Chondrocyte (in vitro differentiated cells): Measurements from ENCODE around the gene SOHLH1. TPM values are rescaled to one million over a fixed set of nuclear protein-coding genes. Genes with fewer than 3 reads are reported as not detected.

Experiments
- DNase-seq: peaks from one replicate; pipeline ENCODE4 v3.0.0; 2021; ENCODE audit warnings: mixed read lengths, low spot score
- H3K27ac Mint-ChIP-seq: one replicate; pipeline ENCODE4 v1.8.0; 2021; ENCODE audit warnings: mild to moderate bottlenecking, moderate library complexity, mixed read lengths; ENCODE audit not compliant: unreplicated experiment
- H3K27me3 Mint-ChIP-seq: 2 replicates; pipeline ENCODE4 v1.8.0; 2021; ENCODE audit warnings: low read depth, mixed read lengths
- H3K36me3 Mint-ChIP-seq: 2 replicates; pipeline ENCODE4 v1.8.0; 2021; ENCODE audit warnings: low read depth, mixed read lengths
- H3K4me1 Mint-ChIP-seq: 2 replicates; pipeline ENCODE4 v1.8.0; 2021; ENCODE audit warnings: low read depth, mild to moderate bottlenecking, mixed read lengths
- H3K4me3 Mint-ChIP-seq: one replicate; pipeline ENCODE4 v1.8.0; 2021; ENCODE audit warnings: mild to moderate bottlenecking, moderate library complexity, mixed read lengths; ENCODE audit not compliant: unreplicated experiment
- H3K9me3 Mint-ChIP-seq: 2 replicates; pipeline ENCODE4 v1.8.0; 2021; ENCODE audit warnings: low read depth, mixed read lengths
- total RNA-seq: library from RNA; stranded (reverse); gene quantifications from 3 replicates; pipeline ENCODE4 v1.2.1, GENCODE V29; 2021
- TF ChIP-seq, protein P1 (sequence below): fragments of 200-600 bp; sonication (generic); IDR thresholded peaks from 2 replicates; pipeline ENCODE4 v1.5.0; 2021; ENCODE audit warnings: antibody characterized with exemption, mild to moderate bottlenecking, moderate library complexity

The SOHLH1 gene
- total RNA-seq, 1 donor from 2014 or later, result not detected

DNA sequence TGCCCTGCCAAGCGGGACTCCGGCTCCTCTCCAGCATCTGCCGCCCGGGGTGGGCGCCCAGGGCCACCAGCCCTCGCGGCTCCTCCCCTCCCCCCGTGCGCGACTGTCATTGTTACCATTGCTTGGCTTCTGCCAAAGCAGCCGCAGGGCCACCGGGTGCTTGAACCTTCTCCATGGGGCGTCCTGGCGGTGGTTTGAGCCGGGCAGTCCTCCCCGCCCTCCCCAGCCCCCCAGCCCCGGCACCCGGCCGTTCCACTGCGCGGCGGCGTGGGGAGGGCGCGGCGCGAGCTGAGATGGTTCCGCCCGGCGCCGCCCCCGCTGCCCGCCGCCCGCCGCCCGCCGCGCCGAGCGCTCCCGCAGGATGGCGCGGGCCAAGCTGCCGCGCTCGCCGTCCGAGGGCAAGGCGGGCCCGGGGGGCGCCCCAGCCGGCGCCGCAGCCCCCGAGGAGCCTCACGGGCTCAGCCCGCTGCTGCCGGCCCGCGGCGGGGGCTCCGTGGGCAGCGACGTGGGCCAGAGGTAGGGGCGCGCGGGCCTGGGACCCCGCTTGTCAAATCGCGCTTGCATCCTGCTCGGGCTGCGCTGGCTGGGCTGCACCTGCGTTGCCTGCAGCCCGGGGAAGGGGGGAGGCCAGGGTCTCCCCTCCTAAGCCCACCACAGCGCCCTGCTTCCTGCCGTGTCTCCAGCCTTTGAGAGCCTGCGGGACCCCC is 37.1 kb upstream of the SOHLH1 start:
- peaks cover 9% of the 10 kb centered on the region for H3K9me3 Mint-ChIP-seq
- no peaks in the 10 kb centered on the region for H3K4me1 Mint-ChIP-seq
- peaks cover 9% of the 10 kb centered on the region for H3K27me3 Mint-ChIP-seq
- no peaks in the 10 kb centered on the region for H3K36me3 Mint-ChIP-seq
- TF ChIP-seq, protein P1, sequence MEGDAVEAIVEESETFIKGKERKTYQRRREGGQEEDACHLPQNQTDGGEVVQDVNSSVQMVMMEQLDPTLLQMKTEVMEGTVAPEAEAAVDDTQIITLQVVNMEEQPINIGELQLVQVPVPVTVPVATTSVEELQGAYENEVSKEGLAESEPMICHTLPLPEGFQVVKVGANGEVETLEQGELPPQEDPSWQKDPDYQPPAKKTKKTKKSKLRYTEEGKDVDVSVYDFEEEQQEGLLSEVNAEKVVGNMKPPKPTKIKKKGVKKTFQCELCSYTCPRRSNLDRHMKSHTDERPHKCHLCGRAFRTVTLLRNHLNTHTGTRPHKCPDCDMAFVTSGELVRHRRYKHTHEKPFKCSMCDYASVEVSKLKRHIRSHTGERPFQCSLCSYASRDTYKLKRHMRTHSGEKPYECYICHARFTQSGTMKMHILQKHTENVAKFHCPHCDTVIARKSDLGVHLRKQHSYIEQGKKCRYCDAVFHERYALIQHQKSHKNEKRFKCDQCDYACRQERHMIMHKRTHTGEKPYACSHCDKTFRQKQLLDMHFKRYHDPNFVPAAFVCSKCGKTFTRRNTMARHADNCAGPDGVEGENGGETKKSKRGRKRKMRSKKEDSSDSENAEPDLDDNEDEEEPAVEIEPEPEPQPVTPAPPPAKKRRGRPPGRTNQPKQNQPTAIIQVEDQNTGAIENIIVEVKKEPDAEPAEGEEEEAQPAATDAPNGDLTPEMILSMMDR, result no peak
- H3K27ac Mint-ChIP-seq, result no peak overlapping the region
- no peak for DNase-seq
- H3K4me3 Mint-ChIP-seq, result no peak overlapping the region

DNA sequence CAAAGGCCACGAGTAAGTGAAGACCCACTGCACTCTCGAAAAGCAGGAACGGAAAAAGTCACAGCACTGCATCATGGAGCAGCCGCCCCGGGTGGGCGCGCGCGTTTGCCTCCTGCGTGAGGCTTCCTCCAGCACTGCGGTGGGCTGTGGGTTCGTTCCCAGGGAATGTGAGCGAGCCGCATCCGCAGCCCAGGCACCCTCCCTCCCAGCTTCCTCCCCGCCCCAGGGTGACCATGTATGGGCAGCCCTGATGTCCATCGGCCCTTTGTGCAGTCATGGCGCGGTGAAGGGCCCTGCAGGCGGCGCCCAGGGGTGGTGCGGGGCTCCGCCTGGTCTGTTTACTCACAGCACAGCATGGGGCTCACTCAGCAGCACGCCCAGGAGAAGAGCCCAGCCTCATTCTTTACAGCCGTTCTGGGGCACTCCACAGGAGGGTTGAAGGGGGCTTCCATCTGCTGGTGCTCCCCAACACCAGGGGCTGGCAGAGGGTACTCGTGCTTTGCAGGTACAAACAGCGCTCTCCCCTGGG is 35.4 kb upstream of the SOHLH1 start:
- Mint-ChIP-seq H3K36me3 (no peaks in the 10 kb centered on the region), H3K4me3 (no peak overlapping the region), H3K27ac (no peak overlapping the region), H3K9me3 (peaks cover 15% of the 10 kb centered on the region), H3K4me1 (no peaks in the 10 kb centered on the region), H3K27me3 (peaks cover 13% of the 10 kb centered on the region)
- TF ChIP-seq, protein P1, result no peak
- no peak for DNase-seq

DNA sequence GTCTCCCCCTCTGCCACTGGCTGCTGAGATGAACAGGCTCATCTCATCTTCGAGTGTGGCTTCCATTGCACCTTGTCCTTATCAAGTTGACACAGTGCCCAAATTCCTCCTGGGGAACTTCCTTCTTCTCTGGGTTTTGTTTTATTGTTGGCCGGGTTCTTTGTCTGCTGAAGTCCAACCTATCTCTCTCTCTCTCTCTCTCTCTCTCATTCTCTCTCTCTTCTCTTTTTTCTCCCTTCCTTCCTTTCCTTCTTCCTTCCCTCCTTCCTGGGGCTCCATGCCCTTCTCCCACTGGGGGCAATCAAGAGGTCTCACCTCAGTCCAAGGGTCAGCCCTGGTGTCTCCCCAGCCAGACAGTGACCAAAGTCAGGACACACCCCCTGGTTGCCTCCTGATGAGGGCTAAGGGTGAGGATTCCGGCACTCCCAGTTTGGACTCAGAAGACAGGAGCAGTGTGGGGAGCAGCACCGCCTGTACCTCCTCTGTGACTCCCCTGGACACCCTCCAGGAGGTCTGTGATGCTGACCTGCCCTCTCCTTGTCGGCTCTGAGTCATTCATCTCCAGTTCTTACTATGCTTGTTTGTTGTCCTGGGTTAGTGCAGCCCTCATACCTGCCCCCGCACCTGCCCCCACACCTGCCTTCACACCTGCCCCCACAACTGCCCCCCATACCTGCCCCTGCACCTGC is 33.4 kb upstream of the SOHLH1 start:
- Mint-ChIP-seq H3K36me3 (no peaks in the 10 kb centered on the region), H3K27me3 (peaks cover 16% of the 10 kb centered on the region), H3K9me3 (peaks cover 15% of the 10 kb centered on the region), H3K4me1 (no peaks in the 10 kb centered on the region), H3K27ac (no peak overlapping the region), H3K4me3 (no peak overlapping the region)
- TF ChIP-seq, protein P1, result no peak
- no peak for DNase-seq

DNA sequence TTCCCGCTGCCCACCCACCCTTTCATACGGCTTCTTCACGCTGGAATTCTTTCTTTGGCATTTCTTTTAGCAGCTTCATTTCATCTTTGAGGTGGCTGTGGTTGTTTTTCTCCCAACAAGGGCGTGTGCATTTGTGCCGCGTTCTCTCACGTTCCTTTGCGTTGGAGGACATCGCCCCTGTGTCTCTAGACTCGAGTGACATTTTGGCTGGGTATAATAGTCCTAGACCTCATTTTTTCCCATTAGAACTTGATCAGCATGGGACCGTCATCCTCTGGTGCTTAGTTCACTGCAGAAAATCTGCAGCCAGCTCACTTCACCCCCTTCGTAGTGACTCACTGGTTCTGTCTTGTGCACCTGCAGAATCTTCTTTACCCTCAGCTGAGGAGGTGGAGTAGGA is 32.2 kb upstream of the SOHLH1 start:
- TF ChIP-seq, protein P1, result no peak
- no peaks in the 10 kb centered on the region for H3K4me1 Mint-ChIP-seq
- DNase-seq, result no peak
- H3K4me3 Mint-ChIP-seq, result no peak overlapping the region
- H3K27ac Mint-ChIP-seq, result no peak overlapping the region
- peaks cover 11% of the 10 kb centered on the region for H3K27me3 Mint-ChIP-seq
- H3K9me3 Mint-ChIP-seq, result peaks cover 15% of the 10 kb centered on the region
- no peaks in the 10 kb centered on the region for H3K36me3 Mint-ChIP-seq

DNA sequence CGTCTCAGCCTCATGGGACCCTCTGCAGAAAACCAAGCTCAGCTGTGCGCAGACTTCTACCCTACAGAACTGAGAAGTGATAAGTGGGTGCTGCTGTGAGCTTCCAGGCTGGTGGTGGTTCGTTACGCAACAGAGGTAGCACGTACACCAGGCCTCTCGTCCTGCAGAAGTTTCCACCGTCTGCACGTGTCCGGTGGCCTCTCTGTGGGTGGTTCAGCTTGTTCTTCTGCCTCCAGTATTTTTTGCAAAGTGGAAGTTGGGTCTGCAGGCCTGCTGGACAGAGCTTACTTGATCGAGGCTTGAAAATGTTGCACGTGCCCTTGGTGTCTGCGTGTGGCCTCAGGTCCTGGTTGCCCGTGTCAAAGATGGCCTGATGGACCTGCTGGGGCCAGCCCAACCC is 30.2 kb upstream of the SOHLH1 start:
- no peaks in the 10 kb centered on the region for H3K4me1 Mint-ChIP-seq
- H3K27me3 Mint-ChIP-seq, result peaks cover 14% of the 10 kb centered on the region
- no peak overlapping the region for H3K4me3 Mint-ChIP-seq
- H3K27ac Mint-ChIP-seq, result no peak overlapping the region
- TF ChIP-seq, protein P1, result no peak
- H3K9me3 Mint-ChIP-seq, result peaks cover 15% of the 10 kb centered on the region
- peaks cover 2% of the 10 kb centered on the region for H3K36me3 Mint-ChIP-seq
- DNase-seq, result no peak
